GM12874 (cell line): Measurements from ENCODE around the gene POGLUT2.

ENCODE experiments used
- TF ChIP-seq, protein P1 (sequence below): IDR thresholded peaks from 2 replicates; pipeline ENCODE4 v1.5.1; 2011; ENCODE audit warnings: low read depth, mild to moderate bottlenecking, control low read depth, low read length, moderate library complexity; ENCODE audit not compliant: insufficient read depth

Gene POGLUT2

DNA sequence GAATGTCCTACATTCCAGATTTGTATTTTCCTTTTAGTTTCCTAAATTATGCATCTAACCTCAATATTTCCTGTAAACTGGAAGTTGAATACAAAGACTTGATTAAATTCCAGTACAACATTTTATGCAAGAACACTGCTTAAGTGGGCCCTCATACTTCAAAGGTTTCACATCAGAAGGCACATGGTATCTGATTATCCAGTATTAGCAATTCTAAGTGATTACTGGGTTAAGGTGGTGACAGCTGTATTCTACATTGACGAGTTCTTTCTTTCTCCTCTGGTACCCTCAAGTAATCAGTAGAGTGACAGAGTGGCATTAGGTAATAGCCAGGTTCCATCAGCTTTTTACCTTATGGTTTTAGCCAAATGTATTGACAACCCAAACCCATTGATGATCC, 18.5 kb upstream of the POGLUT2 start:
- TF ChIP-seq, protein P1, sequence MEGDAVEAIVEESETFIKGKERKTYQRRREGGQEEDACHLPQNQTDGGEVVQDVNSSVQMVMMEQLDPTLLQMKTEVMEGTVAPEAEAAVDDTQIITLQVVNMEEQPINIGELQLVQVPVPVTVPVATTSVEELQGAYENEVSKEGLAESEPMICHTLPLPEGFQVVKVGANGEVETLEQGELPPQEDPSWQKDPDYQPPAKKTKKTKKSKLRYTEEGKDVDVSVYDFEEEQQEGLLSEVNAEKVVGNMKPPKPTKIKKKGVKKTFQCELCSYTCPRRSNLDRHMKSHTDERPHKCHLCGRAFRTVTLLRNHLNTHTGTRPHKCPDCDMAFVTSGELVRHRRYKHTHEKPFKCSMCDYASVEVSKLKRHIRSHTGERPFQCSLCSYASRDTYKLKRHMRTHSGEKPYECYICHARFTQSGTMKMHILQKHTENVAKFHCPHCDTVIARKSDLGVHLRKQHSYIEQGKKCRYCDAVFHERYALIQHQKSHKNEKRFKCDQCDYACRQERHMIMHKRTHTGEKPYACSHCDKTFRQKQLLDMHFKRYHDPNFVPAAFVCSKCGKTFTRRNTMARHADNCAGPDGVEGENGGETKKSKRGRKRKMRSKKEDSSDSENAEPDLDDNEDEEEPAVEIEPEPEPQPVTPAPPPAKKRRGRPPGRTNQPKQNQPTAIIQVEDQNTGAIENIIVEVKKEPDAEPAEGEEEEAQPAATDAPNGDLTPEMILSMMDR, result no peak

DNA sequence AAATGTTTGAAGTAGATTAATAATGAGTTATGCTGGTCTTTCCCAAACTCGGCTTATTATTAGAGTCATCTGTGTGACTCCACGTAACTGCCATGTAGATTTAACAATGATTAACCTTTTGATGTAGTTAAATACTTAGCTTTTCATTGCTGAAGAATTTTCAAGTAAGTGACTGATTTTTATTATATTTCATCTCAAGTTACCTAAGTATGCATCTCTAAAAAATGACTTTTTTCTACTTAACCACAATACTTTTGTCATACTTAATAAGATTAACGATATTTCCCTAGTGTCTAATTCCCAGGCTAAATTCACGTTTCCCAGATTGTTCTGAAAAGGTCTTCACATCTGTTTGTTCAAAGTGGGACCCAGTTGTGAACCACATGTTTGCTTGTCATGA, 17.9 kb upstream of the POGLUT2 start:
- TF ChIP-seq, protein P1, result no peak

DNA sequence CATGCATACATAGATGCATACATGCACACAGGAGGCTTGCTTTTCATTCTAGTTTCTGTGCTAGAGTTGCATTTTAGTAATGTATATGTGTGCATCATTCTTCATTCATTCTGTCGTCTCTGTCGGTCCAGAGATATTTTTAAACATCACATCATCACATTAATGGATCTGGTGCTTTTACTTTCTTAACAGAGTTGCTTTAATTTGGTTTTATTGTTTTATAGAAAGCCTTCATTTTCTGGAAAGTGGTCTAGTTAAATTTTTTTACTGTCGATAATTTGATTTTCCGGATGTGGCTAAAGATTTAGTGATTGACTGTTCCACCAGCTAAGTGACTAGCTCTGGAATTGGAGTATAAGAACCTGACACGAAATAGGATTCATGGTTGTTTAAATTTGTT, 17.0 kb upstream of the POGLUT2 start:
- TF ChIP-seq, protein P1, result no peak

DNA sequence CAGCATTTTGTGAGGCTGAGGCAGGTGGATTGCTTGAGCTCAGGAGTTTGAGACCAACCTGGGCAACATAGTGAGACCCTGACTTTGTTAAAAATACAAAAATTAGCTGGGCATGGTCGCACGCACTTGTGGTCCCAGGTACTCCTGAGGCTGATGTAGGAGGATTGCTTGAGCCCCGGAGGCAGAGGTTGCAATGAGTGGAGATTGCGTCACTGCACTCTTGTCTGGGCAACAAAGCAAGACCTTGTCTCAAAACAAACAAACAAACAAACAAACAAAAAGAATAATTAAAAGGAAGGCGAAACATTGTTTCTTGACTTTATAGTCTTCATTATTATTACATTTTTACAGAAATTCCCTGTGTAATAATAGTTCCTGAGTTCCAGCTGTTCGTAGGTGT, 16.0 kb upstream of the POGLUT2 start:
- TF ChIP-seq, protein P1, result no peak

DNA sequence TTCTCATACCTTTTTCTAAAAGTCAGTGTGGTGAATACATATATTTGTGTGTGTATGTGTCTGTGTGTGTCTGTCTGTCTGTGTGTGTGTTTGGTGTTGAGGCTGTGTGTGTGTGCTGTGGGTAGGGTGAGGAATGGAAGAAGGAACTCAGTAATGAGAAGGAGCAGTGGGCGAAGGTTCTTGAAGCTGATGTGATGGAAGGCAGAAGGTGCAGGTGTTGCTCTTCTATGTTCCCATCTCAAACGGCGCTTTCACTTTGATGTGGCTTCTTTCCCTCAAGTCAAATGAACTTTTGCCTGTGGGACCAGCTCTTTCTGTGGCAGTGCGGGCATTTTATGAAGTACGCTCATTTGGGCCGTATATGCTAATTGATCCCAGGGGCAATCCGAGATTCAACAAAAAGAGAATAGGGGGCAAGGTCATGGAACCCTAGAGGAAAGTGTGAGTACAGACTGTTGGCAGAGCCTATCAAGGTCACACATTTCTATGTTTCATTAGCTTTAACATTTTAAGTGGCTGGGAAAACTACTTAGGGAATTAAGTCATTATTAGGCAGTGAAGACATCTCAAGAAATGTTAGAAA, 15.3 kb upstream of the POGLUT2 start:
- TF ChIP-seq, protein P1, result no peak

DNA sequence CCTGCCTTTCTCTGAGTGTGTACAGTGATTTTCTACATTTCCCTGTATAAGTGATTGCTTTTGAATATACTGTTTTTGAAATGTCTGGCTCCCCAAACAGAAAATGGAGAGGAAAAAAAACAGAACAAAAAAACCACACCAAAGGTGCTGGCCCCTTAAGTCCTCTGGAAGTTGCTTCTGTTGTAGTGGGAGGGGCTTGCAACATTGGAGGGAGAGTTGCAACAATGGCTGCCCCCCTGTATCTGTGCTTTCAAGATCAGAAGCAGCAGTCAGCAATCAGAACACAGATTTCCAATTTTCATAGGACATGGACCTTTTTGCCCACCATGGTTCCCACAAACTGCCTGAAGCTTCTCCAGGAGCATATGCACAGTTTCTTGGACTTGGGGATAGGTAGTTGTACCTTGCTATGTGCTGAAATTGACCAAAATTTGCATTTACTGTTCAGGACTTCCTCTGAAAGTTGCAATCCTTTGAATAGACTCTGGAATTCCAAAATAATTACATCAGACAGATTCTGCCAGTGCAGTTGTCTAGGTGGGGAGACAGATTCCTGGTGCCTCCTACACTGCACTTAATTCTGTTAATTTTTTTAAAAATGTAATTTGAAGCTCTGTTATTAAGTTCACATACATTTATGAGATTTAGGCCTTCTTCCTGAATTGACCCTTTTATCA, 14.0 kb upstream of the POGLUT2 start:
- TF ChIP-seq, protein P1, result no peak

DNA sequence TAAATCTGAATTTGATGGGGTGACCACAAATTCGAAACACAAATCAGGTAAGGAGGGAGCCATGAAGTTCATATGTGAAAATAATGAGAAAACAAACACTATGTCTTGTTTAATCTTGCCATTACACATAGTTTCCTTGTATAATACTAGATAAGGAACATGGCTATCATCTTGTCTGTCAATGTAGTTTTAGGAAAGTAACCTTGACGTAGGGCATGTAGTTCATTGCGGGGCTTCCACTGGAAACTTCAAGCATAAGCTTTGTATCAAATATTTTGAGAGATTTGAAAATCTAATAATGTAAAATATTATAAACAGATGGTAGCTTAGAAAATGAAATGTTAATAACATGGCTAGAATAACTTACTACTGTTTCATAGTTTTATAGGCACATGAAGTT, 8.9 kb upstream of the POGLUT2 start:
- TF ChIP-seq, protein P1, result no peak
